ENCODE measurements around the gene DDRGK1. TPM values are rescaled to one million over a fixed set of nuclear protein-coding genes. Genes with fewer than 3 reads are reported as not detected.

Gene DDRGK1
- total RNA-seq = 10 to 100 TPM; 39.4 to 60.3 (median 46.6) TPM
- 10 to 100 TPM; 40.6 to 58.0 TPM for polyA plus RNA-seq
- 41.3 reads per million, percentile 67 among the genes with 10 or more reads in this experiment for total RNA-seq

GRCh38 chr20:3204124-3204794 lies at the start of gene DDRGK1:
DDRGK1 (minus strand) TSS chr20:3204682; CDS start chr20:3204627, 55 bp downstream.
- Mint-ChIP-seq H3K36me3 (peaks cover 0 to 19% (median 11%) of the 10 kb centered on the region in 5 donors), H3K9me3 (no peaks in the 10 kb centered on the region), H3K4me3 (peak within 1 kb of the TSS; percentile 91 to 97 (median 95)), H3K4me1 (peaks cover 21 to 26% (median 22%) of the 10 kb centered on the region in 7 donors), H3K27ac (peak within 1 kb of the TSS; percentile 91 to 98 (median 96)), H3K27me3 (no peaks in the 10 kb centered on the region)
- H3K36me3 ChIP-seq (ENCODE audit: control insufficient read depth in 2 of 3, insufficient read depth in 3 of 3, low read length in 3 of 3) = peaks cover 0 to 31% (median 4%) of the 10 kb centered on the region in 3 experiments
- H3K27ac ChIP-seq (ENCODE audit: low read depth, low read length) = peak within 1 kb of the TSS; percentile 91
- peaks cover 12 to 18% of the 10 kb centered on the region in 2 donors for H3K4me1 ChIP-seq (ENCODE audit: control insufficient read depth in 2 of 2, insufficient read depth in 2 of 2, low read length in 2 of 2)
- peak; percentile 96 for ATAC-seq
- peak; percentile 79 to 95 (median 90) for DNase-seq
- CTCF ChIA-PET = interaction anchor here (1.5 to 1.7 kb wide), 2 partner anchors 86 to 112 kb away, joined by 4 to 6 read pairs; no protein-coding TSS in a partner anchor
- POLR2A ChIA-PET = interaction anchor here (0.8 to 1.5 kb wide), 7 partner anchors 9 to 111 kb away, joined by 3 to 7 read pairs (median 3); no protein-coding TSS in a partner anchor
- H3K27me3 ChIP-seq (ENCODE audit: control insufficient read depth in 2 of 2, insufficient read depth in 2 of 2, low read length in 2 of 2) = no peaks in the 10 kb centered on the region
- intact Hi-C loops (cut with micrococcal nuclease) = loop anchor here (1.0 to 10.0 kb wide), 8 partner anchors 31 to 271 kb away; partner anchors contain the start of genes DNAAF9 (in 2 of the 2), LZTS3 (in 2 of the 2), ATRN (in 1 of the 2) and FASTKD5 (in 1 of the 2)
- H3K4me3 ChIP-seq (ENCODE audit: low read length) = peak within 1 kb of the TSS; percentile 99
- no peaks in the 10 kb centered on the region for H3K9me3 ChIP-seq (ENCODE audit: control insufficient read depth in 2 of 3, low read length in 3 of 3)

GRCh38 chr20:3251806-3252205 lies 47.3 kb upstream of the DDRGK1 start:
- peaks cover 0 to 3% (median 0%) of the 10 kb centered on the region in 7 donors for H3K4me1 Mint-ChIP-seq
- DNase-seq (no peak), ATAC-seq (no peak)
- Histone ChIP-seq H3K27me3 (ENCODE audit: control insufficient read depth in 2 of 2, insufficient read depth in 2 of 2, low read length in 2 of 2) (peaks cover 0 to 6% of the 10 kb centered on the region in 2 donors), H3K27ac (ENCODE audit: low read depth, low read length) (no peak overlapping the region), H3K36me3 (ENCODE audit: control insufficient read depth in 2 of 3, insufficient read depth in 3 of 3, low read length in 3 of 3) (peaks cover 0 to 10% (median 5%) of the 10 kb centered on the region in 3 experiments), H3K9me3 (ENCODE audit: control insufficient read depth in 2 of 3, low read length in 3 of 3) (no peaks in the 10 kb centered on the region), H3K4me1 (ENCODE audit: control insufficient read depth in 2 of 2, insufficient read depth in 2 of 2, low read length in 2 of 2) (peaks cover 0 to 7% of the 10 kb centered on the region in 2 donors), H3K4me3 (ENCODE audit: low read length) (no peak overlapping the region)
- H3K9me3 Mint-ChIP-seq = no peaks in the 10 kb centered on the region
- ChIA-PET POLR2A (no interaction called here), CTCF (no interaction called here)
- H3K27ac Mint-ChIP-seq = no peak overlapping the region
- H3K4me3 Mint-ChIP-seq = no peak overlapping the region
- peaks cover 0 to 37% (median 19%) of the 10 kb centered on the region in 5 donors for H3K36me3 Mint-ChIP-seq
- intact Hi-C loops (cut with micrococcal nuclease) = no loop called here
- peaks cover 16 to 27% (median 23%) of the 10 kb centered on the region in 5 donors for H3K27me3 Mint-ChIP-seq

GRCh38 chr20:3250091-3250504 lies 45.6 kb upstream of the DDRGK1 start:
- peaks cover 0 to 7% of the 10 kb centered on the region in 2 donors for H3K4me1 ChIP-seq (ENCODE audit: control insufficient read depth in 2 of 2, insufficient read depth in 2 of 2, low read length in 2 of 2)
- H3K4me3 Mint-ChIP-seq = peak overlapping the region in 2 of 10 donors; percentile 15 to 43
- peaks cover 0 to 6% of the 10 kb centered on the region in 2 donors for H3K27me3 ChIP-seq (ENCODE audit: control insufficient read depth in 2 of 2, insufficient read depth in 2 of 2, low read length in 2 of 2)
- peaks cover 20 to 35% (median 23%) of the 10 kb centered on the region in 5 donors for H3K27me3 Mint-ChIP-seq
- H3K9me3 ChIP-seq (ENCODE audit: control insufficient read depth in 2 of 3, low read length in 3 of 3) = no peaks in the 10 kb centered on the region
- H3K27ac Mint-ChIP-seq = no peak overlapping the region
- peaks cover 0 to 22% (median 9%) of the 10 kb centered on the region in 5 donors for H3K36me3 Mint-ChIP-seq
- no peak for DNase-seq
- POLR2A ChIA-PET = no interaction called here
- no peak overlapping the region for H3K4me3 ChIP-seq (ENCODE audit: low read length)
- no peak for ATAC-seq
- H3K9me3 Mint-ChIP-seq = no peaks in the 10 kb centered on the region
- intact Hi-C loops (cut with micrococcal nuclease) = no loop called here
- CTCF ChIA-PET = interaction anchor here (0.6 kb wide), 1 partner anchor 576 kb away, joined by 3 read pairs; no protein-coding TSS in a partner anchor
- peaks cover 0 to 3% (median 0%) of the 10 kb centered on the region in 7 donors for H3K4me1 Mint-ChIP-seq
- no peak overlapping the region for H3K27ac ChIP-seq (ENCODE audit: low read depth, low read length)
- peaks cover 0 to 4% (median 0%) of the 10 kb centered on the region in 3 experiments for H3K36me3 ChIP-seq (ENCODE audit: control insufficient read depth in 2 of 3, insufficient read depth in 3 of 3, low read length in 3 of 3)

- Mint-ChIP-seq H3K4me1 (peaks cover 0 to 4% (median 0%) of the 10 kb centered on the region in 7 donors), H3K27me3 (peaks cover 20 to 44% (median 27%) of the 10 kb centered on the region in 5 donors), H3K36me3 (peaks cover 0 to 15% (median 5%) of the 10 kb centered on the region in 5 donors), H3K4me3 (peak overlapping the region in 7 of 10 donors; percentile 38 to 71 (median 63)), H3K9me3 (no peaks in the 10 kb centered on the region), H3K27ac (no peak overlapping the region)
- H3K27me3 ChIP-seq (ENCODE audit: control insufficient read depth in 2 of 2, insufficient read depth in 2 of 2, low read length in 2 of 2) = peaks cover 0 to 6% of the 10 kb centered on the region in 2 donors
- ATAC-seq (peak; percentile 24), DNase-seq (no peak)
- peaks cover 0 to 7% of the 10 kb centered on the region in 2 donors for H3K4me1 ChIP-seq (ENCODE audit: control insufficient read depth in 2 of 2, insufficient read depth in 2 of 2, low read length in 2 of 2)
- H3K36me3 ChIP-seq (ENCODE audit: control insufficient read depth in 2 of 3, insufficient read depth in 3 of 3, low read length in 3 of 3) = no peaks in the 10 kb centered on the region
- H3K9me3 ChIP-seq (ENCODE audit: control insufficient read depth in 2 of 3, low read length in 3 of 3) = no peaks in the 10 kb centered on the region
- intact Hi-C loops (cut with micrococcal nuclease) = no loop called here
- POLR2A ChIA-PET = no interaction called here
- no peak overlapping the region for H3K4me3 ChIP-seq (ENCODE audit: low read length)
- H3K27ac ChIP-seq (ENCODE audit: low read depth, low read length) = no peak overlapping the region
- CTCF ChIA-PET = interaction anchor here (0.6 kb wide), 1 partner anchor 134 kb away, joined by 3 read pairs; no protein-coding TSS in a partner anchor
Measured at GRCh38 chr20:3248993-3249347, 44.5 kb upstream of the DDRGK1 start.

- DNase-seq = peak in 1 of 9 donors; percentile 10
- ATAC-seq = peak; percentile 58
- no peak overlapping the region for H3K4me3 ChIP-seq (ENCODE audit: low read length)
Measured at GRCh38 chr20:3248167-3248992, 43.9 kb upstream of the DDRGK1 start.

GRCh38 chr20:3247638-3248037 lies 43.2 kb upstream of the DDRGK1 start:
- Mint-ChIP-seq H3K9me3 (no peaks in the 10 kb centered on the region), H3K4me1 (peaks cover 0 to 4% (median 0%) of the 10 kb centered on the region in 7 donors), H3K27ac (no peak overlapping the region), H3K27me3 (peaks cover 25 to 49% (median 27%) of the 10 kb centered on the region in 5 donors), H3K4me3 (no peak overlapping the region), H3K36me3 (peaks cover 0 to 13% (median 5%) of the 10 kb centered on the region in 5 donors)
- no peaks in the 10 kb centered on the region for H3K9me3 ChIP-seq (ENCODE audit: control insufficient read depth in 2 of 3, low read length in 3 of 3)
- POLR2A ChIA-PET = no interaction called here
- no peak for DNase-seq
- peaks cover 0 to 6% of the 10 kb centered on the region in 2 donors for H3K27me3 ChIP-seq (ENCODE audit: control insufficient read depth in 2 of 2, insufficient read depth in 2 of 2, low read length in 2 of 2)
- H3K4me3 ChIP-seq (ENCODE audit: low read length) = no peak overlapping the region
- peaks cover 0 to 7% of the 10 kb centered on the region in 2 donors for H3K4me1 ChIP-seq (ENCODE audit: control insufficient read depth in 2 of 2, insufficient read depth in 2 of 2, low read length in 2 of 2)
- intact Hi-C loops (cut with micrococcal nuclease) = no loop called here
- no peak overlapping the region for H3K27ac ChIP-seq (ENCODE audit: low read depth, low read length)
- H3K36me3 ChIP-seq (ENCODE audit: control insufficient read depth in 2 of 3, insufficient read depth in 3 of 3, low read length in 3 of 3) = no peaks in the 10 kb centered on the region
- ATAC-seq = no peak
- CTCF ChIA-PET = interaction anchor here (0.6 to 1.5 kb wide), 2 partner anchors 33 to 92 kb away, joined by 4 to 5 read pairs; no protein-coding TSS in a partner anchor

More at GRCh38 chr20:3248167-3248992, 43.9 kb upstream of the DDRGK1 start:
- Histone ChIP-seq H3K36me3 (ENCODE audit: control insufficient read depth in 2 of 3, insufficient read depth in 3 of 3, low read length in 3 of 3) (no peaks in the 10 kb centered on the region), H3K27me3 (ENCODE audit: control insufficient read depth in 2 of 2, insufficient read depth in 2 of 2, low read length in 2 of 2) (peaks cover 0 to 6% of the 10 kb centered on the region in 2 donors), H3K27ac (ENCODE audit: low read depth, low read length) (no peak overlapping the region), H3K9me3 (ENCODE audit: control insufficient read depth in 2 of 3, low read length in 3 of 3) (no peaks in the 10 kb centered on the region), H3K4me1 (ENCODE audit: control insufficient read depth in 2 of 2, insufficient read depth in 2 of 2, low read length in 2 of 2) (peaks cover 0 to 7% of the 10 kb centered on the region in 2 donors)
- POLR2A ChIA-PET = no interaction called here
- no peak overlapping the region for H3K27ac Mint-ChIP-seq
- H3K4me3 Mint-ChIP-seq = peak overlapping the region in 7 of 10 donors; percentile 38 to 71 (median 63)
- H3K4me1 Mint-ChIP-seq = peaks cover 0 to 4% (median 0%) of the 10 kb centered on the region in 7 donors
- peaks cover 25 to 49% (median 27%) of the 10 kb centered on the region in 5 donors for H3K27me3 Mint-ChIP-seq
- peaks cover 0 to 15% (median 5%) of the 10 kb centered on the region in 5 donors for H3K36me3 Mint-ChIP-seq
- CTCF ChIA-PET = interaction anchor here (0.6 to 1.5 kb wide), 2 partner anchors 33 to 93 kb away, joined by 4 to 5 read pairs; no protein-coding TSS in a partner anchor
- no peaks in the 10 kb centered on the region for H3K9me3 Mint-ChIP-seq
- intact Hi-C loops (cut with micrococcal nuclease) = no loop called here

Measured in naive thymus-derived CD4-positive, alpha-beta T cell (primary cell).